Measurements from ENCODE around the gene ZNHIT2.

ZNHIT2 gene

GRCh38 chr11:65071907-65072630 is 45.4 kb downstream of the ZNHIT2 start:
- no peak for DNase-seq (ENCODE audit: low spot score)

GRCh38 chr11:65069217-65069616 is 48.3 kb downstream of the ZNHIT2 start:
- DNase-seq (ENCODE audit: low spot score): no peak

GRCh38 chr11:65067446-65067845 is 50.1 kb downstream of the ZNHIT2 start:
- DNase-seq (ENCODE audit: low spot score): no peak

GRCh38 chr11:65066805-65067291 is 50.7 kb downstream of the ZNHIT2 start:
- no peak for DNase-seq (ENCODE audit: low spot score)

Data from RKO (cell line).